Mesothelial cell of epicardium (in vitro differentiated cells): ENCODE results near the gene PCED1B. TPM values are rescaled to one million over a fixed set of nuclear protein-coding genes. Genes with fewer than 3 reads are reported as not detected.

Experiments used
- DNase-seq, 2 experiments: peaks; one replicate each; pipeline ENCODE4 v3.0.0; 2021; ENCODE audit warnings: low spot score in 2 of 2; ENCODE audit not compliant: unreplicated experiment in 2 of 2
- H3K27ac Mint-ChIP-seq: 2 replicates; pipeline ENCODE4 v1.8.0; 2021; ENCODE audit warnings: mixed read lengths
- H3K27me3 Mint-ChIP-seq: 2 replicates; pipeline ENCODE4 v1.8.0; 2021; ENCODE audit warnings: low read depth, mixed read lengths
- H3K36me3 Mint-ChIP-seq: 2 replicates; pipeline ENCODE4 v1.8.0; 2021; ENCODE audit warnings: mixed read lengths
- H3K4me1 Mint-ChIP-seq: 2 replicates; pipeline ENCODE4 v1.8.0; 2021; ENCODE audit warnings: mixed read lengths
- H3K4me3 Mint-ChIP-seq: 2 replicates; pipeline ENCODE4 v1.8.0; 2021; ENCODE audit warnings: mild to moderate bottlenecking, moderate library complexity, mixed read lengths
- H3K9me3 Mint-ChIP-seq: 2 replicates; pipeline ENCODE4 v1.8.0; 2021; ENCODE audit warnings: mixed read lengths
- total RNA-seq: library from RNA; stranded (reverse); gene quantifications from 3 replicates; pipeline ENCODE4 v1.2.1, GENCODE V29; 2021
- TF ChIP-seq, protein P1 (sequence below): fragments of 200-600 bp; sonication (generic); IDR thresholded peaks from one replicate; pipeline ENCODE4 v1.5.0; 2021; ENCODE audit warnings: antibody characterized with exemption; ENCODE audit not compliant: unreplicated experiment

Gene PCED1B
- total RNA-seq, 1 donor from 2014 or later = 2.8 TPM

DNA sequence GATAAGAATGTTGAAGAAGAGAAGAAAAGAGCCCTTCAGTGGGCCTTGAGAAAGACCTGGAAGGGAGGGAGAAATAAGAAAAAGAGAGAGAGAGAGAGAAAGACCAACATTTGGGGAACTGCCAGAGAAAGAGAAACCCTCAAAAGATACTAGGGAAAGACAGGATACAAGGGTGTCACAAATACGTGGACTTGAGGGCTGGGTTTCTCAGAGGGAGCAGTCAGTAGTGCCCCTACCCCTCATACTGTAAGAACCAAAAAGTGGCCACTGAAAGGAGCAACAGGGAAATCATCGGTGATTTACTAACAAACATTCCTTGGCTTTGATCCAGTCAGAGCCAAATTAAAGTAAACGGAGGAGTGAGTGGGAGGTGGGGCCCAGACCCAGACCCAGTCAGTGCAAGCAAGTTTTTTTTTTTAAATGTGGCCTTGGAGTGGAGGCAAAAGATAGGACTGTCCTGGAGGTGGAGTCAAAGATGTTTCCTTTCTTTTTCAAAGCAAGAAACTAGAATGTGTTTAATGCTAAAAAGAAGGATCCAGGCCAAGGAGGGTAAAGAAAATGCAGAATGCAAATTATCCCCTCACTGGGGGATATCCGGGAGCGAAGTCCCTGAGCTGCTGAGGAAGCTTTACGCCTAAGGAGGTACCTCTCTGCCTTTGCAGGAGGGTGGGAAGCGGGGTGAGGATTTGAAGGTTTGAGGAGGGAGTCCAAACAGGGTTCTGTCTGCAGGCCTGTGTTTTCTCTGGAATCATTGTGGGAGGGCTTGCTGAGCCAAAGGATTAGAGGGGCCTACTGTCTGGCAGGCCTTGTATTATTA is 143.8 kb downstream of the PCED1B start:
- DNase-seq = no peak
- Mint-ChIP-seq H3K4me1 (peaks cover 24% of the 10 kb centered on the region), H3K27ac (peak overlapping the region; percentile 94), H3K27me3 (no peaks in the 10 kb centered on the region), H3K4me3 (peak overlapping the region; percentile 37), H3K9me3 (no peaks in the 10 kb centered on the region), H3K36me3 (no peaks in the 10 kb centered on the region)
- TF ChIP-seq, protein P1, sequence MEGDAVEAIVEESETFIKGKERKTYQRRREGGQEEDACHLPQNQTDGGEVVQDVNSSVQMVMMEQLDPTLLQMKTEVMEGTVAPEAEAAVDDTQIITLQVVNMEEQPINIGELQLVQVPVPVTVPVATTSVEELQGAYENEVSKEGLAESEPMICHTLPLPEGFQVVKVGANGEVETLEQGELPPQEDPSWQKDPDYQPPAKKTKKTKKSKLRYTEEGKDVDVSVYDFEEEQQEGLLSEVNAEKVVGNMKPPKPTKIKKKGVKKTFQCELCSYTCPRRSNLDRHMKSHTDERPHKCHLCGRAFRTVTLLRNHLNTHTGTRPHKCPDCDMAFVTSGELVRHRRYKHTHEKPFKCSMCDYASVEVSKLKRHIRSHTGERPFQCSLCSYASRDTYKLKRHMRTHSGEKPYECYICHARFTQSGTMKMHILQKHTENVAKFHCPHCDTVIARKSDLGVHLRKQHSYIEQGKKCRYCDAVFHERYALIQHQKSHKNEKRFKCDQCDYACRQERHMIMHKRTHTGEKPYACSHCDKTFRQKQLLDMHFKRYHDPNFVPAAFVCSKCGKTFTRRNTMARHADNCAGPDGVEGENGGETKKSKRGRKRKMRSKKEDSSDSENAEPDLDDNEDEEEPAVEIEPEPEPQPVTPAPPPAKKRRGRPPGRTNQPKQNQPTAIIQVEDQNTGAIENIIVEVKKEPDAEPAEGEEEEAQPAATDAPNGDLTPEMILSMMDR = no peak

DNA sequence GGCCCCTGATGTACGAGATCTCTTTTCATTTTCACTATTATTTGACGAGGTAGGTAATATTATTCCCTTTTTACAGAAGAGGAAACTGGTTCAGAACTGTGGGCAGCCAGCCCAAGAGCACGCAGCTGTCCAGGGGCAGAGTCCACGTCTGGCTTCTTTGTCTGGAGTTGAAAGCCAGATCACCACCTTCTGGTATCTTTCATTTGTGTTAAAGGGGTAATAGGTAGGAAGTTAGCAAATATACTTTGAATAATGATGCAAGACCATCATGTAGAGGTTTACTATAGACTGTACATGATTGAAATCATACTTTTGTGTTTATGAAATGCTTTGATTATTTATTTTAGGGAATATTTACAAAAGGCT is 144.4 kb downstream of the PCED1B start:
- H3K4me3 Mint-ChIP-seq = peak overlapping the region; percentile 37

DNA sequence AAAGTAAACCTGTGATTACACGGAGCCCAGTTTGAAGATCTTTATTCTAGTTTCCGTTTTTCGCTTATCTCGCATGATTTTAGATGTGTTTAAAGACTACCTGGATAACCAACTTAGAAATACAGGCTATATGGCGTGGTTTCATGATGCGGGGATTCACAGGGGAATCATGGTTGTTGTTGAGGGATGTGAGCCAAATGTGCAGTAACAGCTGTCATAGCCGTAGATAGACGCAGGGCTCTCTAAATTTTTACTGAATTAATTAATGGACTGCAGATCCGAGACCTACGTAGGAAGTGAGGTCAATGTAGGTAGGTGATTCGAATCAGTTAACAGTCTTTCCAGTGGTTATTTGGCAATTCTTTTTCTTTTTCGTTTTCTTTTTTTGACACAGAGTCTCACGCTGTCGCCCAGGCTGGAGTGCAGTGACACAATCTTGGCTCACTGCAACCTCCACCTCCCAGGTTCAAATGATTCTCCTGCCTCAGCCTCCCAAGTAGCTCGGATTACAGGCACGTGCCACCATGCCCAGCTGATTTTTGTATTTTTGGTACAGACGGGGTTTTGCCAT is 145.2 kb downstream of the PCED1B start:
- no peaks in the 10 kb centered on the region for H3K36me3 Mint-ChIP-seq
- no peaks in the 10 kb centered on the region for H3K27me3 Mint-ChIP-seq
- TF ChIP-seq, protein P1 = no peak
- H3K4me1 Mint-ChIP-seq = peaks cover 24% of the 10 kb centered on the region
- peak overlapping the region; percentile 71 for H3K27ac Mint-ChIP-seq
- no peak for DNase-seq
- H3K9me3 Mint-ChIP-seq = no peaks in the 10 kb centered on the region
- no peak overlapping the region for H3K4me3 Mint-ChIP-seq

More for the DNA sequence above, 144.4 kb downstream of the PCED1B start:
- TF ChIP-seq, protein P1 = no peak
- Mint-ChIP-seq H3K4me1 (peaks cover 24% of the 10 kb centered on the region), H3K27ac (peak overlapping the region; percentile 94), H3K36me3 (no peaks in the 10 kb centered on the region), H3K27me3 (no peaks in the 10 kb centered on the region), H3K9me3 (no peaks in the 10 kb centered on the region)
- DNase-seq = no peak

DNA sequence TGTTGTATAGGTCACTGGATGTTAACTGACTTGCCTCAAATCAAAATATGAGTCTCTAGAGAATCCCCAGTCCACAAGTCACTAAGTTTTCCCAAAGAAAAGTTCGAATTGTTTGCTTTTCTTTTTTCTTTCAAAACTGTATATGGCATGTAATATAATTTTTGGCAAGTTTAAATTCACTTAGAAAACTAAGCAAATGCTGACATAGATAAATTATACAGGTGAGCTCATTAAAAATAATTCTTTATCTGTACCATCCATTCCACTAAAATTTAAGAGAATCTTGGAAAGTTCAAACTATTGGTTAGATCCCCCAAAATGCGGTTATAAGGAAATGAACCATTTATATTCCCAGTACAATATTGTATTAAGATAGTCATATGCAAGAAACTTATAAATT is 145.9 kb downstream of the PCED1B start:
- Mint-ChIP-seq H3K9me3 (no peaks in the 10 kb centered on the region), H3K27me3 (no peaks in the 10 kb centered on the region), H3K4me1 (peaks cover 24% of the 10 kb centered on the region), H3K27ac (peak overlapping the region; percentile 9), H3K4me3 (no peak overlapping the region), H3K36me3 (no peaks in the 10 kb centered on the region)
- TF ChIP-seq, protein P1 = no peak
- DNase-seq = no peak

DNA sequence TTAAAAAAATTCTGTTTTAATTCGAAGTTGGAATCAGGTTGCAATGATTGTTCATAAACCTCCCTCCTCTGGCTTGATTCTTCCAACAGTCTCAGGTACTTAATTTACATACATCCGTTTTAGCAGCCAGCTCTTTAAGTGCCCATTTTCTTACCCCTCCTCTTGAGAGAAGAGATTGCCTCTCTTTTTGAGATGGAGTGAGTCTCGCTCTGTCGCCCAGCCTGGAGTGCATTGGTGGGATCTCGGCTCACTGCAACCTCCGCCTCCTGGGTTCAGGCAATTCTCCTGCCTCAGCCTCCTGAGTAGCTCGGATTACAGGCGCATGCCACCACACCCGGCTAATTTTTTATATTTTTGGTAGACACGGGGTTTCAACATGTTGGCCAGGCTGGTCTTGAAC is 146.8 kb downstream of the PCED1B start:
- H3K4me1 Mint-ChIP-seq = peaks cover 29% of the 10 kb centered on the region
- no peak for DNase-seq
- H3K36me3 Mint-ChIP-seq = no peaks in the 10 kb centered on the region
- H3K9me3 Mint-ChIP-seq = no peaks in the 10 kb centered on the region
- no peak overlapping the region for H3K4me3 Mint-ChIP-seq
- TF ChIP-seq, protein P1 = no peak
- H3K27ac Mint-ChIP-seq = no peak overlapping the region
- H3K27me3 Mint-ChIP-seq = no peaks in the 10 kb centered on the region
